Measurements from ENCODE around the gene CRB2.

CRB2 gene

DNA sequence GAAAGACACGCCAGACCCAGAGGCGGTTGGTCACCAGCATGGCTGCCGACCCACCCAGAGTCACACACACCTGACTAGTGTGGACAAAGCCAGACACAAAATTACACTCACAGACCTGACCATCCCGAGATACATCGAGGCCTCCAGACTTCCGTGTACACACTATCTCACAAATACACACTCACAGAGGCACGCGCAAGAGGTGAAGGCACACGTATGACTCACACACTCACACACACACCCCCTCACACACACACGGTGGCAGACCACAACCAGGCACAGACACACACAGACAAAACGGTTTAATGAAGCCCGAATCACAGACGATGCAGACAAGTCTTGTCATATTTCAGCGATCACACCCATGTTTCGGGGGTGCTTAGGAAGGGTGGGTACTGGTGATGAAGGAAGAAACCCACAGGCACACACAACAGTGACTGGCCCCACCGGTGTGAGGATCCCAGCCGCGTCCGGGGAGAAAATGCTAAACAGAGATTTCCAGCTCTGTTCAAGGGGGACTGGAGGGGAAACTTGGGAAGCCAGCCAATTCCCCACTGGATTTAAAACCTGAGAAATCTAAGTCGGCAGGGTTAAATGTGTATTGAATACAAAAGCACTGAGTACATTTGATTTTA lies 51.3 kb downstream of the CRB2 start:
- Histone ChIP-seq H3K27ac (no peak overlapping the region), H3K27me3 (ENCODE audit: insufficient read depth, low read depth, severe bottlenecking) (no peaks in the 10 kb centered on the region), H3K4me3 (ENCODE audit: low read depth, low read length) (no peak overlapping the region), H3K9me3 (ENCODE audit: severe bottlenecking) (no peaks in the 10 kb centered on the region), H3K36me3 (peaks cover 8% of the 10 kb centered on the region)
- TF ChIP-seq, protein P1, sequence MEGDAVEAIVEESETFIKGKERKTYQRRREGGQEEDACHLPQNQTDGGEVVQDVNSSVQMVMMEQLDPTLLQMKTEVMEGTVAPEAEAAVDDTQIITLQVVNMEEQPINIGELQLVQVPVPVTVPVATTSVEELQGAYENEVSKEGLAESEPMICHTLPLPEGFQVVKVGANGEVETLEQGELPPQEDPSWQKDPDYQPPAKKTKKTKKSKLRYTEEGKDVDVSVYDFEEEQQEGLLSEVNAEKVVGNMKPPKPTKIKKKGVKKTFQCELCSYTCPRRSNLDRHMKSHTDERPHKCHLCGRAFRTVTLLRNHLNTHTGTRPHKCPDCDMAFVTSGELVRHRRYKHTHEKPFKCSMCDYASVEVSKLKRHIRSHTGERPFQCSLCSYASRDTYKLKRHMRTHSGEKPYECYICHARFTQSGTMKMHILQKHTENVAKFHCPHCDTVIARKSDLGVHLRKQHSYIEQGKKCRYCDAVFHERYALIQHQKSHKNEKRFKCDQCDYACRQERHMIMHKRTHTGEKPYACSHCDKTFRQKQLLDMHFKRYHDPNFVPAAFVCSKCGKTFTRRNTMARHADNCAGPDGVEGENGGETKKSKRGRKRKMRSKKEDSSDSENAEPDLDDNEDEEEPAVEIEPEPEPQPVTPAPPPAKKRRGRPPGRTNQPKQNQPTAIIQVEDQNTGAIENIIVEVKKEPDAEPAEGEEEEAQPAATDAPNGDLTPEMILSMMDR (IDR thresholded peaks at IDR 0.05; ENCODE audit: low read depth, low read length): no peak
- DNase-seq: no peak

DNA sequence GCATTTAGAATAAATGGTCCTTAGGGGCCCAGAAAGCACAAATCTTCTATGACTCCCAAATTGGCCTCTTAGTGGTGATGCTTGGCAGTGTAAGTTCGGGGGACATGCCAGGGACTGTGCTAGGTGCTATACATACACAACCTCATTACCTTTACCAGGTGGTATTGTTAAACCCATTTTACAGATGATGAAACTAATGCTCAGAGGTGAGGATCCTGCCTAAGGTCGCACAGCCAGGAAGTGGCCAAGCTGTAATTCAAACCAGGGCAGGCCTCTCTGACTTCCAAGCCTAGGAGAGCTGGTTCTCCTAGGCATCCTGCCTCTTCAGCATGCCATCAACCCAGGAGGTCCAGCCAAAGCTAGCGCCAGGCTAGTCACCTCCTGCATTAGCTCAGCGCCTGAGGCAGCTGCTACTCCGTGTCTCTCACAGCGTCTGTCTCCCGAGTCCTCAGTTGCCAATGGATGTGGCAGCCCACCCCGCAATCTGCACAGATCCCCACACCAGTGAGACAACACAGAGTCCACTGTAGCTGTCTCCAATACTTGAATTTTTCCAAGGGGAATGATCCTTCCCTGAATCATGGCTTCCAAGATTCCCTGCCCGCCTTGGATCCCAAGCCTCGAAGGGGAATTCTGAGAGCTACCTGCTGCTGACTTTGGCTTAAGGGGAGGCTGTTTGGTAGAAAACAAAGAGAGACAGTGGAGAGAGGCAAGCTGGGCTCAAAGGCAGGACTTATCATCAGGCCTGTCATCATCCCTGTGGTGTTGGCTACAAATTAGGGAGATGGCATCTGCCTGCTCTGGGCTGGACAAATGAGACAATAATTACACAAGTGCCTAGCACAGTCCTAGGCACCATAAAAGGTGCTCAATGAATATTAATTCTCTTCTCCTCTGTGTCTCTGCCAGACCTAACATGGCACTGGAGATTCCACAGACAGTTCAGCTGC lies 52.6 kb downstream of the CRB2 start:
- no peak for DNase-seq
- TF ChIP-seq, protein P1 (IDR thresholded peaks at IDR 0.05; ENCODE audit: low read depth, low read length): no peak
- Histone ChIP-seq H3K27ac (no peak overlapping the region), H3K27me3 (ENCODE audit: insufficient read depth, low read depth, severe bottlenecking) (no peaks in the 10 kb centered on the region), H3K9me3 (ENCODE audit: severe bottlenecking) (no peaks in the 10 kb centered on the region), H3K36me3 (no peaks in the 10 kb centered on the region; the same call in 1 of the 2 replicates), H3K4me3 (ENCODE audit: low read depth, low read length) (no peak overlapping the region)

DNA sequence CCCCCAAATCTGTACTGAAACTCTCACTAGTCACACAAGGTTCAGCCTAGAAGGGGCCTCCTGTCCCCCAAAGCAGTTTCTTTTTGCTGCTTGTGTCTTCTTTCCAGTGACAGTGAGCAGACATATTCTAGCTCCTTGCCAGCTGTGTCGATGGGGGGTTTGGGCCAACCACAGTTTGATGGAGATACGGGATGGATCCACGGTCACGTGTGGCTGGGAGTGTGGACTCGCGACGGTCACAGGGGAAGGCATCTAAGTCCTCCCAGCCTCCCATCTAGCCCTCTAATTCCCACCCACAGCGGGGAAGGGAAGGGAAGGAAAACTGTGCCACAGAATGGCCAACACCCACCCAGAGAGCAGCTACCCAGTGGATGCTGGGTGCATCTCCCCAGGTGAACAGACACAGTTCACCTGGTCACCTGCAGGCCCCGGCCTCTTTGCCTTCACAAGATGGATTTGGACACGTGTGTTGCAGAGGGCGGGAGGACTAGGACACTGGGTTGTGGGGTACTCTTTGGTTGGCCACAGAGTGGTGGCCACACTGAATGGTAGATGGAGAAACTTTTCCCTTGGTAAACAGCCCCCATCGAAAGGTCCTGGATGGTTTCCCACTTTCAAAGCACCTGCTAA lies 54.4 kb downstream of the CRB2 start:
- no peaks in the 10 kb centered on the region; the same call in 1 of the 2 replicates for H3K36me3 ChIP-seq
- TF ChIP-seq, protein P1 (IDR thresholded peaks at IDR 0.05; ENCODE audit: low read depth, low read length): no peak
- no peak overlapping the region for H3K4me3 ChIP-seq (ENCODE audit: low read depth, low read length)
- H3K27ac ChIP-seq: no peak overlapping the region
- no peaks in the 10 kb centered on the region for H3K27me3 ChIP-seq (ENCODE audit: insufficient read depth, low read depth, severe bottlenecking)
- DNase-seq: no peak
- H3K9me3 ChIP-seq (ENCODE audit: severe bottlenecking): no peaks in the 10 kb centered on the region

DNA sequence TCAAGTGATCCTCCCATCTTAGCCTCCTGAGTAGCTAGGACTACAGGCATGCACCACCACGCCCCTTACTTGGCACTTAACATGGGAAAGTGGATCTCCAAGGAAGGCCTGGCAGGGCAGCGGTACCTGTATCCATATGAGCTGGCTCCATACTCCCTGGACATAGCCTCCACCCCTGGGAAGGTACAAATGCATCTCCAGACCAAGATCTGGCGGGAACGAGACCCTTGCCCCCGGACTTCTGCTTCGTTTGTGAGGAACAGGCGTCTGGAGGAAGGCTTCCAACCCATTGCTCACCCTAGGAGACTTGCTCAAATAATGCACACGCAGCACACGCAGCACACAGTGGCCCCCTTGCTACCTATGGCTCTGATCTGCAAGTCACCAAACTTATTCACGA lies 55.2 kb downstream of the CRB2 start:
- TF ChIP-seq, protein P1 (IDR thresholded peaks at IDR 0.05; ENCODE audit: low read depth, low read length): no peak
- Histone ChIP-seq H3K27ac (no peak overlapping the region), H3K27me3 (ENCODE audit: insufficient read depth, low read depth, severe bottlenecking) (no peaks in the 10 kb centered on the region), H3K4me3 (ENCODE audit: low read depth, low read length) (no peak overlapping the region), H3K36me3 (no peaks in the 10 kb centered on the region; the same call in 1 of the 2 replicates), H3K9me3 (ENCODE audit: severe bottlenecking) (no peaks in the 10 kb centered on the region)
- DNase-seq: no peak

DNA sequence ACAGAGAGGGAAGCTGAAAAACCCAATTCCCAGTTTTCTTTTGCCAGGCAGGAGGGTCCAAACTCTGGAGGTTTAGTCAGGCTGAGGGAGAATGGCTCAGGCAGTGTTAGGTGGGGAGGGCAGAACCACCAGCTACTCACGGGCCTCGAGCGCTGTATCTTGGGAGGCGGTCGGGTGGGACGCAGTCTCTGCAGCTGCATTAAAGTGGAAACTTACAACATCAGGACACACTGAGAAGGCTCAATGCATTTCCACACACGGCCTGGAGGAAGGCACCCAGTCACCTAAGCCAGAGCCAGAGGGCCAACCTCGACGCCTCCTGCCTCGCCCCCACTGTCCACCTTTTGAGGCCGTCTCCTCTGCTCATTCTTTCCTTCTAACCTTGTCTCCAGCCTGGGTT lies 55.6 kb downstream of the CRB2 start:
- Histone ChIP-seq H3K4me3 (ENCODE audit: low read depth, low read length) (no peak overlapping the region), H3K27me3 (ENCODE audit: insufficient read depth, low read depth, severe bottlenecking) (no peaks in the 10 kb centered on the region), H3K36me3 (no peaks in the 10 kb centered on the region; the same call in 1 of the 2 replicates), H3K27ac (no peak overlapping the region), H3K9me3 (ENCODE audit: severe bottlenecking) (no peaks in the 10 kb centered on the region)
- no peak for DNase-seq
- TF ChIP-seq, protein P1 (IDR thresholded peaks at IDR 0.05; ENCODE audit: low read depth, low read length): no peak

Data from WERI-Rb-1 (cell line).